IMR-90 (cell line): ENCODE results near the gene MAGEC2. TPM values are rescaled to one million over a fixed set of nuclear protein-coding genes. Genes with fewer than 3 reads are reported as not detected.

Source experiments
- ATAC-seq: fragments of 200-7000 bp; cut with Tn5 transposase; 2 replicates; pipeline ENCODE4 v1.9.1; 2020; ENCODE audit warnings: low read depth, mild to moderate bottlenecking, moderate library complexity
- BruUV-seq: library from RNA; stranded (reverse); fragments of 400-500 nt; replicated peaks from 2 replicates; lab custom pipeline; 2021; lab: Mats Ljungman, UMichigan
- CTCF ChIA-PET: fragments of 300-600 bp; formaldehyde crosslinking; extraction: SDS; loops from one replicate; lab custom pipeline; 2021; ENCODE audit warnings: antibody characterized with exemption; lab: Yijun Ruan, JAX
- POLR2A ChIA-PET: fragments of 300-600 bp; sonication (Branson Sonifier 250); formaldehyde crosslinking; loops from one replicate; lab custom pipeline; 2022; ENCODE audit warnings: antibody characterized with exemption; ENCODE audit not compliant: unreplicated experiment; lab: Charles Lee
- DNase-seq: peaks from one replicate; pipeline ENCODE4 v3.0.0; 2013
- H2AFZ ChIP-seq: replicated peaks from 2 replicates; pipeline ENCODE3; 2013; ENCODE audit warnings: low read length, mild to moderate bottlenecking; ENCODE audit not compliant: poor library complexity
- H2AK5ac ChIP-seq: 2 replicates; pipeline ENCODE4 v1.6.1; 2013; ENCODE audit warnings: low read depth, low read length, inconsistent platforms
- H2AK9ac ChIP-seq: replicated peaks from 2 replicates; pipeline ENCODE3; 2013; ENCODE audit warnings: mild to moderate bottlenecking, low read depth, low read length, moderate library complexity; ENCODE audit not compliant: poor library complexity
- H2BK120ac ChIP-seq: 2 replicates; pipeline ENCODE4 v1.6.1; 2013; ENCODE audit warnings: low read depth, low read length, inconsistent platforms
- H2BK15ac ChIP-seq: 3 replicates; pipeline ENCODE4 v1.6.1; 2013; ENCODE audit warnings: low read depth, low read length, inconsistent platforms
- H2BK20ac ChIP-seq: 2 replicates; pipeline ENCODE4 v1.6.1; 2013; ENCODE audit warnings: low read depth, mild to moderate bottlenecking, inconsistent platforms, low read length, moderate library complexity
- H2BK5ac ChIP-seq: 2 replicates; pipeline ENCODE4 v1.6.1; 2013; ENCODE audit warnings: mild to moderate bottlenecking, low read depth, low read length, inconsistent platforms; ENCODE audit not compliant: poor library complexity, severe bottlenecking
- H3K14ac ChIP-seq: replicated peaks from 2 replicates; pipeline ENCODE4 v1.6.1; 2013; ENCODE audit warnings: low read depth, low read length, inconsistent platforms
- H3K18ac ChIP-seq: 2 replicates; pipeline ENCODE4 v1.6.1; 2013; ENCODE audit warnings: low read depth, low read length, control low read depth
- H3K23ac ChIP-seq: 2 replicates; pipeline ENCODE4 v1.6.1; 2013; ENCODE audit warnings: low read depth, low read length, inconsistent platforms
- H3K27ac ChIP-seq: 2 replicates; pipeline ENCODE4 v1.5.1; 2013; ENCODE audit warnings: mild to moderate bottlenecking, control low read depth, low read length; ENCODE audit not compliant: insufficient read depth
- H3K27me3 ChIP-seq: 2 replicates; pipeline ENCODE4 v1.6.1; 2013; ENCODE audit warnings: low read length; ENCODE audit not compliant: control insufficient read depth, insufficient read depth
- H3K36me3 ChIP-seq: 2 replicates; pipeline ENCODE4 v1.6.1; 2013; ENCODE audit warnings: low read length, mixed read lengths; ENCODE audit not compliant: control insufficient read depth, insufficient read depth
- H3K4ac ChIP-seq: 2 replicates; pipeline ENCODE4 v1.6.1; 2013; ENCODE audit warnings: low read depth, low read length, inconsistent platforms
- H3K4me1 ChIP-seq: 2 replicates; pipeline ENCODE4 v1.6.1; 2013; ENCODE audit warnings: low read length, mixed read lengths; ENCODE audit not compliant: control insufficient read depth, insufficient read depth
- H3K4me2 ChIP-seq: 2 replicates; pipeline ENCODE4 v1.6.1; 2013; ENCODE audit warnings: low read depth, mild to moderate bottlenecking, control low read depth, low read length, moderate library complexity
- H3K4me3 ChIP-seq: 2 replicates; pipeline ENCODE4 v1.5.1; 2013; ENCODE audit warnings: low read depth, mild to moderate bottlenecking, control low read depth, low read length, moderate library complexity; ENCODE audit not compliant: insufficient read depth
- H3K56ac ChIP-seq: 2 replicates; pipeline ENCODE4 v1.6.1; 2013; ENCODE audit warnings: low read length, inconsistent platforms; ENCODE audit not compliant: insufficient read depth; ENCODE audit errors: extremely low read depth
- H3K79me1 ChIP-seq, 2 experiments: 2 replicates each; pipeline ENCODE4 v1.6.1; 2013; ENCODE audit warnings: low read length in 2 of 2, inconsistent platforms in 1 of 2, low read depth in 1 of 2
- H3K9ac ChIP-seq: 2 replicates; pipeline ENCODE4 v1.6.1; 2013; ENCODE audit warnings: low read depth, low read length, control low read depth
- H3K9me1 ChIP-seq: 2 replicates; pipeline ENCODE4 v1.6.1; 2013; ENCODE audit warnings: low read length, inconsistent platforms; ENCODE audit not compliant: insufficient read depth
- H3K9me3 ChIP-seq: 2 replicates; pipeline ENCODE4 v1.6.1; 2013; ENCODE audit warnings: low read length; ENCODE audit not compliant: control insufficient read depth, insufficient read depth
- H4K20me1 ChIP-seq: 2 replicates; pipeline ENCODE4 v1.6.1; 2013; ENCODE audit warnings: low read length, inconsistent platforms; ENCODE audit not compliant: insufficient read depth
- H4K5ac ChIP-seq: 2 replicates; pipeline ENCODE4 v1.6.1; 2013; ENCODE audit warnings: mild to moderate bottlenecking, low read depth, low read length, control low read depth
- H4K8ac ChIP-seq, 2 experiments: 2 replicates each; pipeline ENCODE4 v1.6.1; 2013; ENCODE audit warnings: low read depth in 2 of 2, low read length in 2 of 2, control low read depth in 1 of 2, inconsistent platforms in 1 of 2
- H4K91ac ChIP-seq: 2 replicates; pipeline ENCODE4 v1.6.1; 2013; ENCODE audit warnings: low read depth, low read length, inconsistent platforms; ENCODE audit not compliant: insufficient read depth
- BHLHE40 ChIP-seq: fragments of 150-350 bp; IDR thresholded peaks from 2 replicates; pipeline ENCODE4 v1.6.1; 2016; ENCODE audit warnings: mild to moderate bottlenecking, low read depth, low read length
- CEBPB ChIP-seq: IDR thresholded peaks from 2 replicates; pipeline ENCODE4 v1.6.1; 2012; ENCODE audit warnings: low read depth, low read length, improper control_type of control experiment
- CHD1 ChIP-seq: IDR thresholded peaks from 2 replicates; pipeline ENCODE4 v1.6.1; 2012; ENCODE audit warnings: low read depth, low read length, improper control_type of control experiment
- CTCF ChIP-seq: conservative IDR thresholded peaks from 2 replicates; pipeline ENCODE4 v1.5.1; 2012; ENCODE audit warnings: mild to moderate bottlenecking, low read depth, low read length, improper control_type of control experiment
- FOS ChIP-seq: fragments of 150-350 bp; IDR thresholded peaks from 2 replicates; pipeline ENCODE4 v1.6.1; 2016; ENCODE audit warnings: low read depth, low read length
- MAFK ChIP-seq: IDR thresholded peaks from 2 replicates; pipeline ENCODE4 v1.6.1; 2012; ENCODE audit warnings: low read depth, low read length, improper control_type of control experiment
- MAZ ChIP-seq: IDR thresholded peaks from 2 replicates; pipeline ENCODE4 v1.6.1; 2012; ENCODE audit warnings: low read depth, mild to moderate bottlenecking, low read length, improper control_type of control experiment, moderate library complexity, borderline replicate concordance
- MXI1 ChIP-seq: IDR thresholded peaks from 2 replicates; pipeline ENCODE4 v1.6.1; 2012; ENCODE audit warnings: low read depth, mild to moderate bottlenecking, low read length, moderate library complexity, borderline replicate concordance
- NFE2L2 ChIP-seq: fragments of 150-350 bp; IDR thresholded peaks from 2 replicates; pipeline ENCODE4 v1.6.1; 2016; ENCODE audit warnings: low read depth, mild to moderate bottlenecking, low read length
- POLR2A ChIP-seq: IDR thresholded peaks from 2 replicates; pipeline ENCODE4 v1.6.1; 2012; ENCODE audit warnings: mild to moderate bottlenecking, low read depth, low read length
- RAD21 ChIP-seq: IDR thresholded peaks from 2 replicates; pipeline ENCODE4 v1.6.1; 2012; ENCODE audit warnings: low read length, improper control_type of control experiment
- RCOR1 ChIP-seq: IDR thresholded peaks from 2 replicates; pipeline ENCODE4 v1.6.1; 2012; ENCODE audit warnings: mild to moderate bottlenecking, low read length, improper control_type of control experiment; ENCODE audit not compliant: insufficient replicate concordance
- RFX5 ChIP-seq: IDR thresholded peaks from 2 replicates; pipeline ENCODE4 v1.8.0; 2012; ENCODE audit warnings: low read depth, mild to moderate bottlenecking, low read length, moderate library complexity
- SMC3 ChIP-seq: fragments of 150-350 bp; IDR thresholded peaks from 2 replicates; pipeline ENCODE4 v1.6.1; 2016; ENCODE audit warnings: low read depth, mild to moderate bottlenecking, antibody characterized with exemption, low read length, moderate library complexity
- WGBS, 2 experiments: methylation state at CpG; one replicate each; pipeline versions ENCODE4 v1.1.5 to v1.1.7; 2013; ENCODE audit warnings: missing lambda C conversion rate in 2 of 2; ENCODE audit not compliant: insufficient read length in 1 of 2; ENCODE audit errors: extremely low coverage in 2 of 2; 5-methylcytosine and 5-hydroxymethylcytosine counted together
- dilution Hi-C: fragments of 300-500 bp; cut with HindIII; formaldehyde crosslinking; loops from one replicate; pipeline ENCODE4 v1.14.3; 2018; ENCODE audit warnings: low sequenced_read_pairs; ENCODE audit not compliant: unreplicated experiment
- in situ Hi-C: fragments of 300-500 bp; cut with MboI; formaldehyde crosslinking; loops from 3 replicates; pipeline ENCODE4 v1.14.3; 2019; ENCODE audit warnings: low sequenced_read_pairs, inconsistent platforms, mixed read lengths
- intact Hi-C: fragments of 100-400 bp; cut with micrococcal nuclease; formaldehyde crosslinking; loops from 2 replicates; pipeline ENCODE4 v1.10.0; 2022
- polyA plus RNA-seq, 3 experiments: library from polyadenylated mRNA; depleted of rRNA; stranded (reverse); fragments of >200 nt; gene quantifications; 2 replicates each; pipeline ENCODE4 v1.2.3, GENCODE V29; 2012; ENCODE audit warnings: low replicate concordance in 1 of 3
- total RNA-seq: library from RNA; depleted of rRNA; stranded (reverse); fragments of >200 nt; gene quantifications from 2 replicates; pipeline ENCODE4 v1.2.3, GENCODE V29; 2012
- TF ChIP-seq, protein P1 (sequence below): fragments of 150-350 bp; IDR thresholded peaks from 2 replicates; pipeline ENCODE4 v1.6.1; 2017; ENCODE audit warnings: mild to moderate bottlenecking, antibody characterized with exemption, low read length, low read depth
- TF ChIP-seq, protein P2 (sequence below): fragments of 150-350 bp; IDR thresholded peaks from 2 replicates; pipeline ENCODE4 v1.6.1; 2016; ENCODE audit warnings: low read depth, mild to moderate bottlenecking, low read length, moderate library complexity, borderline replicate concordance

The MAGEC2 gene
- total and polyA plus RNA-seq, 2 of the 4 experiments (the other 2 are of a cell fraction) = not detected

DNA sequence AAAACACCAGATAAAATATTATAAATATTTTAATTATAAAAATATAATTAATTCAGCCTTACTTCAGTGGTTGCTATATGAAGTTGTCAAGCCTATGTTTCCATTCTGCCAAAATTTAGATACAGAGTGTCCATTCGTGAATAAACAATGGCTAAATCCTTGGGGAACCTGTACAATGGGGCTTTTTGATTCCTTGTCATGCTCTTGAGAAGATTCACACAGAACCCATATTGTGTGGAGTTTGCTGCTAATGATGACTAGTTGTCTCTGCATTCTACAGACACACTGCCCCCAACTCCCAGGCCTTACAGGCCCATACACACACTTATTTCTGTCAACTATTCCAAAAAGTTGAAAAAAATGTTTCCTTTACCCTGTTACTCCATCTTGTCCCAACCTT lies 33.4 kb upstream of the MAGEC2 start:
- Histone ChIP-seq H3K79me1 (no peaks in the 10 kb centered on the region), H2BK20ac (no peak overlapping the region), H3K4me2 (no peak overlapping the region), H2BK120ac (no peak overlapping the region), H4K5ac (no peak overlapping the region), H3K56ac (no peak overlapping the region), H3K23ac (no peak overlapping the region), H3K18ac (no peak overlapping the region), H3K4ac (no peak overlapping the region), H3K27ac (no peak overlapping the region), H3K4me1 (no peaks in the 10 kb centered on the region), H3K14ac (no peak overlapping the region), H4K20me1 (no peaks in the 10 kb centered on the region), H3K4me3 (no peak overlapping the region), H2AFZ (no peak overlapping the region), H3K9ac (no peak overlapping the region), H3K36me3 (no peaks in the 10 kb centered on the region), H3K27me3 (no peaks in the 10 kb centered on the region), H2BK5ac (no peak overlapping the region), H3K9me1 (no peaks in the 10 kb centered on the region), H2AK5ac (no peak overlapping the region), H3K9me3 (no peaks in the 10 kb centered on the region; the same call in 1 of the 2 replicates), H2BK15ac (no peak overlapping the region), H2AK9ac (no peak overlapping the region), H4K8ac (no peak overlapping the region), H4K91ac (no peak overlapping the region)
- BruUV-seq = no TSS peak
- ChIA-PET POLR2A (no interaction called here), CTCF (no interaction called here)
- DNase-seq (no peak), ATAC-seq (no peak)
- WGBS, 2 experiments = no CpG with 5 or more reads among the region's 1 CpG
- TF ChIP-seq MAFK (no peak), FOS (no peak), SMC3 (no peak), CHD1 (no peak), BHLHE40 (no peak), RCOR1 (no peak), MXI1 (no peak), RFX5 (no peak), CTCF (no peak), RAD21 (no peak), CEBPB (no peak), POLR2A (no peak), MAZ (no peak), NFE2L2 (no peak)
- TF ChIP-seq, protein P1, sequence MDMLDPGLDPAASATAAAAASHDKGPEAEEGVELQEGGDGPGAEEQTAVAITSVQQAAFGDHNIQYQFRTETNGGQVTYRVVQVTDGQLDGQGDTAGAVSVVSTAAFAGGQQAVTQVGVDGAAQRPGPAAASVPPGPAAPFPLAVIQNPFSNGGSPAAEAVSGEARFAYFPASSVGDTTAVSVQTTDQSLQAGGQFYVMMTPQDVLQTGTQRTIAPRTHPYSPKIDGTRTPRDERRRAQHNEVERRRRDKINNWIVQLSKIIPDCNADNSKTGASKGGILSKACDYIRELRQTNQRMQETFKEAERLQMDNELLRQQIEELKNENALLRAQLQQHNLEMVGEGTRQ = no peak
- TF ChIP-seq, protein P2, sequence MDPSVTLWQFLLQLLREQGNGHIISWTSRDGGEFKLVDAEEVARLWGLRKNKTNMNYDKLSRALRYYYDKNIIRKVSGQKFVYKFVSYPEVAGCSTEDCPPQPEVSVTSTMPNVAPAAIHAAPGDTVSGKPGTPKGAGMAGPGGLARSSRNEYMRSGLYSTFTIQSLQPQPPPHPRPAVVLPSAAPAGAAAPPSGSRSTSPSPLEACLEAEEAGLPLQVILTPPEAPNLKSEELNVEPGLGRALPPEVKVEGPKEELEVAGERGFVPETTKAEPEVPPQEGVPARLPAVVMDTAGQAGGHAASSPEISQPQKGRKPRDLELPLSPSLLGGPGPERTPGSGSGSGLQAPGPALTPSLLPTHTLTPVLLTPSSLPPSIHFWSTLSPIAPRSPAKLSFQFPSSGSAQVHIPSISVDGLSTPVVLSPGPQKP = no peak
- intact Hi-C loops (no loop called here), dilution Hi-C loops (no loop called here), in situ Hi-C loops (no loop called here)
